GM19328 (cell line): ENCODE measurements around the gene DLL1.

Experiments used
- ATAC-seq: cut with Tn5 transposase; IDR thresholded peaks from one replicate; pipeline ENCODE4 v1.9.1; 2021; ENCODE audit warnings: mild to moderate bottlenecking, moderate library complexity; ENCODE audit not compliant: unreplicated experiment

The DLL1 gene

DNA sequence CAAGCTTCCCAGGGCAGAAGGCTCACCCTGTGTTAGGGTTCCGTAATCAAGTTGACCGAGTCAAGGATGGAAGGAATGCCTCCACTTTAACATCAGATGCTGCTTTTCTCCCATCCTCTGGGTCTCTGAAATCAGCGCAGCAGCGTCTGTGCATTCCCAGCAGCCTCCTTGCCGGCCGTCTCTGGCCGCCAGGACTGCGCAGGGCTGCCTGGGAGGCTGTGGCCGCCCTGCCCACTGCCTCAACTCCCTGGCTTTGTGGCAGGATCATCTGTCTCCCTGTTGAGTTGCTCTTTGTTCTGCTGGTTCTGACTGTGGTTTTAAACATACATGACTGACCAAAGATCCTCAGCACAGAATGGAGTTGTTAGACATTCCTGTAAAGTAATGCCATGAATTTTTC is 56.5 kb downstream of the DLL1 start:
- no peak for ATAC-seq

DNA sequence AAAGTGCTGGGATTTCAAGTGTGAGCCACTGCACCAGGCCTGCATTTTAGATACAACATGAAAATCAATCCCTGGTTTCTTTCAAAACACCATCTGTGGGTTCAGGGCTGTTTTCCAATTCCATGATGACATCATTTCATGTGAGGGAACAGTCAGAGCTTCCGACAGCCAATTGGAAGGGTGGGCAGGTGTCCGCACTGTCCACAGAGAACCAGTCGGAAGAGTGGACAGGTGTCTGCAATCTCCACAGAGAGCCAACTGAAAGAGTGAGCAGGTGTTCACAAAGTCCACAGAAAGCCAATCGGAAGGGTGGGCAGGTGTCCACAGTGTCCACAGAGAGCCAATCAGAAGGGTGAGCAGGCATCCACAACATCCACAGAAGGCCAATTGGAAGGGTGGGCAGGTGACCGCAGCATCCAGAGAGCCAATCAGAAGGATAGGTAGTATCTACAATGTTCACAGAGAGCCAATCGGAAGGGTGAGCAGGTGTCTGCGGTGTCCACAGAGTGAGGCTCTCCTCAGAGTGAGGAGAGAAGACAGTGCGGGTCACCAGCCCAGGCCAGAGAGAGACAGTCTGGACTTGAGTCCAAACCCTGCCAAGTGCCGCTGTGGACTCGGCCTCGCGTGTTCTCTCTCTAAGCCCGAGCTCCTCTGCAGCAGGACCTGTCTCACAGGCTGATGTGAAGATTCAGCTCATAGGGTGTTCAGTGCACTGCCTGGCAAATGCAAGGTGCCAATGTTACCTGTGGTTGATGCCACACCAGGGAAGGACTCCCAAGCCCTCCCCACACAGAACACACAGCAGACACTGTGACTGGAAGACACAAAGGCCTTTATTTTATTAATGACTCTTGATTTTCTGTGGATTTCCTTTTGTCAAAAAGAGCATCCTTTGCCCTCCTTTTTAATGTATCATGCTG is 57.3 kb downstream of the DLL1 start:
- no peak for ATAC-seq
